ENCODE data around the gene NUDT22. TPM values are rescaled to one million over a fixed set of nuclear protein-coding genes. Genes with fewer than 3 reads are reported as not detected.

NUDT22 gene
- total RNA-seq, 1 donor from 2014 or later: 91.9 TPM

GRCh38 chr11:64262271-64263002, 36.4 kb downstream of the NUDT22 start:
- no peak overlapping the region for H3K4me3 ChIP-seq (ENCODE audit: low read depth, low read length)
- no peak for DNase-seq (ENCODE audit: low read depth)
- TF ChIP-seq CTCF (conservative IDR thresholded peaks at IDR 0.05; ENCODE audit: low read depth, low read length): no peak

GRCh38 chr11:64263021-64263946, 37.2 kb downstream of the NUDT22 start:
- no peak for DNase-seq (ENCODE audit: low read depth)
- H3K4me3 ChIP-seq (ENCODE audit: low read depth, low read length): no peak overlapping the region
- no peak for TF ChIP-seq CTCF (conservative IDR thresholded peaks at IDR 0.05; ENCODE audit: low read depth, low read length)

GRCh38 chr11:64263947-64264317, 37.9 kb downstream of the NUDT22 start:
- TF ChIP-seq CTCF (conservative IDR thresholded peaks at IDR 0.05; ENCODE audit: low read depth, low read length): no peak
- H3K4me3 ChIP-seq (ENCODE audit: low read depth, low read length): no peak overlapping the region
- DNase-seq (ENCODE audit: low read depth): no peak

GRCh38 chr11:64264371-64264852, 38.3 kb downstream of the NUDT22 start:
- H3K4me3 ChIP-seq (ENCODE audit: low read depth, low read length): no peak overlapping the region
- no peak for TF ChIP-seq CTCF (conservative IDR thresholded peaks at IDR 0.05; ENCODE audit: low read depth, low read length)
- DNase-seq (ENCODE audit: low read depth): no peak

GRCh38 chr11:64265176-64266160, 39.4 kb downstream of the NUDT22 start:
- TF ChIP-seq CTCF (conservative IDR thresholded peaks at IDR 0.05; ENCODE audit: low read depth, low read length): no peak
- no peak for DNase-seq (ENCODE audit: low read depth)
- H3K4me3 ChIP-seq (ENCODE audit: low read depth, low read length): no peak overlapping the region

- TF ChIP-seq CTCF (conservative IDR thresholded peaks at IDR 0.05; ENCODE audit: low read depth, low read length): no peak
- DNase-seq (ENCODE audit: low read depth): no peak
- no peak overlapping the region for H3K4me3 ChIP-seq (ENCODE audit: low read depth, low read length)
Observed at GRCh38 chr11:64266339-64266738, 40.3 kb downstream of the NUDT22 start.

Data from epithelial cell of proximal tubule (primary cell).